Stromal cell of bone marrow (primary cell): Measurements from ENCODE around the gene LSM8.
"Not testable (repeated sequence)": the region's sequence is repeated elsewhere in the genome, so short reads cannot be mapped to it uniquely, and the experiment has no call there.

Source experiments
- DNase-seq: peaks from one replicate; pipeline ENCODE4 v3.0.0-alpha.2; 2012; ENCODE audit warnings: low read depth

Gene LSM8

GRCh38 chr7:118183786-118184564 lies at the start of gene LSM8:
LSM8 (plus strand) TSS chr7:118184164; CDS start chr7:118184224, 60 bp downstream.
- peak; percentile 96 for DNase-seq

- DNase-seq, result not testable (repeated sequence)
These were observed 49.5 kb upstream of the LSM8 start for GRCh38 chr7:118134420-118134819.

DNA sequence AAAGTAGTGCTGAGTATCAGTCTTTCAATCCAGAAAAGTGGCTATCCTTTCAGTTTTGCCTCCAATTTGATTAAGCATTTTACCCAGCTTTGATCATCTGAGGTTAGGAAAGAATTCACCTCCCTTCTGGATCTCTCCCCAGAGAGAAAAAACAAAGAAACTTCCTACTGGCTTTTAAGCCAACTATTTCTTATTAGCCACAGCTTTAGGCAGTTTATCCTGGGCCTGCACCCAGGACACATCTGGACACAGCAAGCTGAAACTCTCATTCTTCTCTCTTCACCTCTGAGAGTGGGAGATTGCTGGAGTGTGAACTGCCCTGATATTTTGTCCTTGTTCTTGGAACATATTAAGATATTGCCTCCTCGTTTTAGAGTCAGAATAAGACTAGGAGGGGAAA lies 43.5 kb upstream of the LSM8 start:
- DNase-seq, result no peak

DNA sequence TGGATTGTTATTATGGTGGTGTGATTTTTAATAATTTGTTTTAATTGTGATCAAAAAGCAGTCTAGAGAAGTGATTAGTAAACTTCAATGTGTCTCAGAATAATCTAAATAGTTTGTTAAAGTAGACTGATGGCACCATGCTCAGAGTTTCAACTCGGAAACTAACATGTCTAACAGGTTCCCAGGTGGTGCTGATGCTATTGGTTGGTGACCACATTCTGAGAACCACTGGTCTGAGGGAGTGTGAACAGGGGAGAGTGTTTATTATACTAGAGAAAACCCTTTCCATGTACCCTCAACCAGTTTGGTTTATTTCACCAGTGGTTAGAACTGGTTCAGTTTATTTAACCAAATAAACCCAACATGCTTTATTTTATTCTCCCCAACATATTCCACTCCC lies 42.0 kb upstream of the LSM8 start:
- DNase-seq, result no peak

DNA sequence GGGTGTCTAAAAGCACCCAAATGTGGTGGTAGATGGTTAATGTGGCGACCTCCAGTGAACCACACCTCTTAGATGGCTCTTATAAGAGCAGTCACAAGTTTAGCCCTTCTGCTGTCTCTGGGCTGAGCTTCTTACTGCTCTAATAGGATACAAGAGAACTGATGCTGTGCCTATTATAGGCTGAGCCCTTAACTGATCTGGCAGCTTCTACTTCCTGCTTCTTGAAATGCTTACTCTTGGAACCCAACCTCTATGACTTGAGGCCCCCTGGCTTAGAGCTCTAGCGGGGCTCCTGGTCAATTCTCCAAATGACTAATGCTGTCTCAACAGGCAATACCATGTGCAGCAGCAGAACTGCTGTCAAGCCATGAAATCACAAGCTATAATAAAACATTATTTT lies 35.0 kb upstream of the LSM8 start:
- DNase-seq, result no peak

DNA sequence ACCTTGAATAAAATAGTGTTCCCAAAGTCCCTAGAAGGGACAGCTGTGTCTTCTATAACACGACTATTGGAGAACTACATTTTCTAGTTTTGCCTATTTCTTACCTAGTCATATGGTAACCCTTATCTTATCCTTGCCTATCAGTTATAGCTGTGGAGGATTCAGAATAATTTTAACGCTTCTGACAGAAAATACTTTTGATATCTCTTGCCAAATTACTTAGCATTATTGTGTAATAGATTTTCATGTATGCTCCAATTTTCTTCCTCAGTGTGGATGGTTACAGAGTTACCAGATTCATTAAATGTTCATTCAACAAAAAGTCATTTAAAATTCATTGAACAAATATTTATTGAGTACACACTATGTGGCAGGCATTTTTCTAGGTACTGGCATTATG lies 34.6 kb upstream of the LSM8 start:
- DNase-seq, result no peak

DNA sequence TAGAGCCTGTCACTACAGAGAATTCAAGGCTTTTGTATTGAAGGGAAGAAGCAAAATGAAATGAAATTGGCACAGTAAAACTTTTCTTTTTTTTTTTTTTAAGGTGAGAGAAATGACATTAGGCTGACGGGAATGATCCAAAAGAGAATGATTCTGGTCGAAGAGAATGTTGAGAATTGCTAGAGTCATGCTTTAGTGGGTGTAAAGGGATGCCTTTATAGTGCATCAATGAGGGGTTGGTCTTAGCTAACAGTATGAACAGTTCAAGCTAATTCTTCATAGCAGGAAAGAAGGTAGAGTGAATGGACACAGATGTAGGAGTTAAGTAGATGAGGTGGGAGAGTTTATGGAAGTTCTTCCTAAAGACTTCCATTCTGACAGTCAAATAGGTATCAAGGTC lies 32.3 kb upstream of the LSM8 start:
- no peak for DNase-seq

DNA sequence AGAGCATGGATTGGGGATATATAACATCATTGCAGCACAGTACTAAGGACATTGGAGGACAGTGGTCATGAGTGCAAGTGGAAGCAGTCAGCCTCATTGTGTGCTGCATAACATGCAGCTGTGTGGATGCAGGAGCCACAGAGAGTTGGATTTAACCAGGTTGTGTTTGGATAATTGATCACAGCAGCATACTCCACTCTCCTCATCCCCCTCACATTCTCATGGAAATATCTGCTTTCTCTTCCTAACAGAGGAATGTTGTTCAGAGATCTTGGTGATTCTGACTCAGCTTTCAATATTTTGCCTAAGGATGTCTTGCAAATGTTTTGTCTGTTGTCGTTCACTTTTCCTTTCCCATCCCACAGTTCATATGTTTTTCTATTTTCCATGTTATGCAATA lies 31.8 kb upstream of the LSM8 start:
- DNase-seq, result no peak

DNA sequence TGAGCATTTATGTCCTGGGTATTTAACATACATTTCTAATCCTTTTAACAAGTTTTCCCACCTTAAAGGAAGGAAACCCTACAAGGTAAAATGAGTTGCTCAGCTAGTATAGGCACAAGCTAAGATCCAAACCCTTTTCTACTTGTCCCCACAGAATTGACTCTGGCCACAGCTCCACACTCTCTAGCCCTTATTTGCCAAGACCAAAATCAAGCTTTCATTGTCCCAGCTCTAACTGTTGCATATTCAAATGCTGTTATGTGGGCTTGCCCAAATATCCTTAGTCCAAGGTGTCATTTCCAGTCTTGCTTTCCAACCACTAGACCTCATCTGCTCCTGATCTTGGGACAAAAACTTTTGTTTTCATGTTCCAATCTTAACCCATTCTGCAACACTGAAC lies 31.3 kb upstream of the LSM8 start:
- DNase-seq, result no peak

- no peak for DNase-seq
These were observed 30.3 kb upstream of the LSM8 start for GRCh38 chr7:118153551-118154177.

DNA sequence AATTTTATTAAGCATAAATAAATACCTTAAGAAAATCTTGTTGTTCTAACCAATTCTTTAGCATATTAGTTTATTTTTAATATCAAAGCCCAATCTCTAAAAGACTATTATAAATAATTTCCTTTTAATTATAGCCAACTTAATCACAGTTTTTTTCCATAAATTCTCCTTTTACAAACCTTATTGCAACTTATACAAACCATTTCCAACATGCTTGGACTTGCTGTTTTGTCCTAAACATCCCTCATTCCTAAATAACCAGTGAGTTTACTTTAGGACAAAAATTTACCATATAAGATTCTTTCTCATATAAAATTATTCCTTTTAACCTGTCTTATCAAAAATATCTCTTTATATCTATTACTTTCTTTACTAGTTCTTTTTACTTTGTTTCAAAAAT lies 25.2 kb upstream of the LSM8 start:
- DNase-seq, result no peak

DNA sequence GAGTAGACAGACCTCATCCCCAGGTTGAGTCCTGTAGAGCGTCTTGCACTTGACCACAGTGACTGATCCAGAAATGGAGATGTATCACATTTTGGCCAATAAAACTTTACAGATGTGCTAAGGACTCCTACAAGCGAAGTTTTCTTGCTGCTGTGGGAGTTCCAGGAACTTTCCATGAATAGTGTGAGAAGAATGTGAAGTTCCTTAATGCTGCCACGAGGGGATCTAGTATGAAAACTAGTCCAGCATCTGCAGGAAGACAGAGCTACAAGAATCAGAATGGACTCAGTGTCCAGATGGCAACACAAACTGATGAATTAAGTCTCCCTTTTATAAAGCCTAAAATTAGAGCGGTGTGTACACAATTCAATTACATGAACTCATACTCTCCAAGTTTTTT lies 14.8 kb upstream of the LSM8 start:
- DNase-seq, result no peak

DNA sequence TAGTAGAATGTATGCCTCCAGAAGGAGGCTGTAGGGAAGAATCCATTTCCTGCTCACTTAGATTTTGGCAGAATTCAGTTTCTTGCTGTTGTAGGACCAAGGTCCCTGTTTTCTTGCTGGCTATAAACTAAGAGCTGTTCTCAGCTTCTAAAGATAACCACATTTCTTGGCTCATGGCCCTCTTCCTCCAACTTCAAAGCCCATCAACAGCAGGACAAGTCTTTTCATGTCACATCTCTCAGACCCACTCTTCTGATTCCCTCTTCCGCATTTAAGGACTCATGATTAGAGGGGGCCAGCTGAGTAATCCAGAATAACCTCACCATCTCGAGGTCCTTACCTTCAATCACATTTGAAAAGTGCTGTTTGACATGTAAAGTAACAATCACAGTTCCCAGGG lies 8.2 kb upstream of the LSM8 start:
- DNase-seq, result no peak

DNA sequence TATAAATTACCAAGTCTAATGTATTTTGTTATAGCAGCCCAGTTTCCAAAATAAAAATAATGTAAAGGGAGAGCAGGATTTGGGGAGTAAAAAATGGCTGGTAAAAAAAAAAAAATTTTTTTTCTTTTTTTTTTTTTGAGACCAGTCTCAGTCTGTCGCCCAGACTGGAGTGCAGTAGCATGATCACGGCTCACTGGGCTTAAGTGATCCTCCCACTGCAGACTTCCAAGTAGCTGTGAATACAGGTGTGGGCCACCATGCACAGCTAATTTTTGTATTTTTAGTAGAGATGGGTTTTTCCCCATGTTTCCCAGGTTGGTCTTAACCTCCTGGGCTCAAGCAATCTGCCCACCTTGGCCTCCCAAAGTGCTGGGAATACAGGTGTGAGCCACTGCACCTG lies 4.8 kb upstream of the LSM8 start:
- DNase-seq, result no peak

DNA sequence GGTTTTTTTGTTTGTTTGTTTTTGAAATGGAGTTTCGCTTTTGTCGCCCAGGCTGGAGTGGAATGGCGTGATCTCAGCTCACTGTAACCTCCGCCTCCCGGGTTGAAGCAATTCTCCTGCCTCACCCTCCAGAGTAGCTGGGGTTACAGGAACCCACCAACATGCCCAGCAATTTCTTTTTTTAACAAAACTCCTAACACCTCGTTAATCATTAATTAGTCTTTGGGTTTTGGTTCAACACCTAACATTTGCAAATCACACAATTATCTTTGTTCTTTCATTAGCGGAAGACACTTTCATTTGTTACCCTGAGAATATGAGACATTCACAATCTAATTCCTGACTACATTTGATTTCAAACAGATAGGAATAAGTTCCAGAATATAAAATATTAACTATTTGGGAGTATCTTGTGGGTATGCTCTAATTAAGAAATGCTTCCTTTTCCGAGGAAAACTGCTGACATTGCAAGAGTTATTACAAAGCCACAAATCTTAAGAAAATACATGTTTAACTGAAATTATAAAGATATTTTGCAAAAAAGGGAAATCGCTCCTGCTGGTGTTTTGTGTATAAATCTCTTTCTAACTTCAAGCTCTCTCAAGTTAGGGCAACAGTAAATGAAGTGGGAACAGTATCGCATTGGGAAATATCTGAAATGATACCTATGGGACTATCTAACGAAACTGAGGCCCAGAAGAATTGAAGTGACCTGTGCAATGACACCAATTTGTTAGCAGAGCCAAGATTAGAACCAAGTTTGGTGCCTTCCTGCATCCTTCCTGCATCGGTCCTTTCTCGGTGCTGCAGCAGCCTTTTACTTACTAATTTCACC lies 1.2 kb upstream of the LSM8 start:
- DNase-seq, result no peak

GRCh38 chr7:118183428-118183785 lies 557 bp upstream of the LSM8 start:
- no peak for DNase-seq

GRCh38 chr7:118184565-118184940 lies 589 bp downstream of the LSM8 start:
- no peak for DNase-seq

- no peak for DNase-seq
These were observed 1.3 kb downstream of the LSM8 start for GRCh38 chr7:118185163-118185860.

- no peak for DNase-seq
These were observed 2.5 kb downstream of the LSM8 start for GRCh38 chr7:118186501-118186900.

DNA sequence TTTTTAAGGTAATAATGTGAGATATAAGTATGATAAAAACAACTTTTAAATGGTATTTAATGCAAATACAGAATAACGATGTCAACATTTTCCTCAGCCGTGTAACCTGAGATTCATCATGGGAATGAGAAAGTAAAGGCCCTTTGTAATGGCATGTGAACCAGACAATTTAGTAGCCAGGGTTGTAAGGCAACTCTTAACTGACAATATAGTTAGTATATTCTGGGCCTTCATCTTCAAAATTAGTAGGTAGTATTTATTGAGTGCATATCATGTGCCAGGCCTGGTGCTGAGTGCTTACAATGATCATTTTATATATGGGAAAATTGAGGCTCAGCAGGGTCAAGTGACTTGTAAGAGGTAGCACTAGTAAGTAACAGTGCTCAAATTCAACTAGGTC lies 10.6 kb downstream of the LSM8 start:
- no peak for DNase-seq

DNA sequence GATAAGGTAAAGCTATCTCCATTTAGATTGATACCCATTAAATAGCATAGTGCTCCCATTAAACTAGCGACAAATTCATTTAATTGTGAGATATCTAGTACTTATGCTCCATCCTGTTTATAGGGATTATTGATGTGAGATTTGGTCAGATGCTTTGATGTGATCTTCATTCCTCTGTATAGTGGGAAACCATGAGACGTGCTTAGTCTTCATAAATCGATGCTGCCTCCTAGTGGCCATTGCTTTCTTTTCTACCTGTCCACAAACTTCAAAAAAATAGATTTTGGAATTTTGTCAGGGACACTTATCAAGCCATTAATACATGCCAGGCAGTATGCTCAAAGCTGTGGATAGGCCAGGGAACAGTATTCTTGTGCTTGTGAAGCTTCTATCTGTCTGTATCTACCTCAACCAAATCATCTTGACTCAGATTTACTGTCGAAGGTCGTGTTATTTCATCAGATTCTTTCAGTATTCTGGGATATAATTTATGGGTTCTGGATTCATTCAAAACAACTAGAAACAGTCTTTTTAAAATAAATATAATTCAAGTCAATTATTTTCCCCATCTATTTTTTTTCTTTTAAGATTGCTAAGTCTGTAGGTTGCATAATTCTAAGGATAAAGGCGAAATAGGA lies 12.0 kb downstream of the LSM8 start:
- DNase-seq, result peak; percentile 52

GRCh38 chr7:118202061-118202460 lies 18.1 kb downstream of the LSM8 start:
- no peak for DNase-seq
